Transverse colon (tissue), 4 donors: ENCODE measurements around the gene HMX2.
"Not testable (repeated sequence)": the region's sequence is repeated elsewhere in the genome, so short reads cannot be mapped to it uniquely, and the experiment has no call there.

ENCODE experiments used
- POLR2A ChIP-seq: fragments of 450-650 bp; IDR thresholded peaks from one replicate; pipeline ENCODE4 v1.6.1; 2016; ENCODE audit warnings: antibody characterized with exemption, mild to moderate bottlenecking, moderate library complexity
- POLR2AphosphoS5 ChIP-seq, 3 donors: sonication (generic); formaldehyde crosslinking; IDR thresholded peaks; one replicate each; pipeline ENCODE4 v1.6.1; 2016; ENCODE audit warnings: antibody characterized with exemption in 3 of 3
- TF ChIP-seq, protein P1 (sequence below), 5 experiments: fragments of 200-600 bp in 3 of 5; fragments of 450-650 bp in 2 of 5; sonication (generic) in 3 of 5; IDR thresholded peaks; 1 replicate in 2 of 5; 2 replicates in 3 of 5; pipeline ENCODE4 v1.5.1; 2016 to 2017; ENCODE audit warnings: antibody characterized with exemption in 5 of 5, inconsistent platforms in 3 of 5, mild to moderate bottlenecking in 2 of 5, moderate library complexity in 1 of 5

DNA sequence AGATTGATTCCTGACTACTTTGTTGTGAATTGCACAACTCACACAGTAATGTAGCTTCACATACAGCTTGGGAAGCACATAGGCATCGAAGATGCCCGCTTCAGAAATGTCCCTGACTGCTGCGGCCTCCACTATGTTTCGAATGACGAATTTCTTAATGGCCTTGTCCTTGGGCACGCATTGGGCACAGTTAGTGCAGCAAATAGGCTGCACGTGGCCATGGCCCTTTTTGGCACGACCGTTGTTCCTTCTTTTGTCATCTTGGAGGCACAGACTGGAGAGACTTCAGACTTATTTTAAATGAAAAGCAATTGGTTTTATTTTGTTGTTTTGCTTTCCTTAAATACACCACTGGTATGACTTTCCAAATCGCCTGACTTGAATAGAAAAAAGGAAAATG, 23.7 kb downstream of the HMX2 start:
- TF ChIP-seq, protein P1, sequence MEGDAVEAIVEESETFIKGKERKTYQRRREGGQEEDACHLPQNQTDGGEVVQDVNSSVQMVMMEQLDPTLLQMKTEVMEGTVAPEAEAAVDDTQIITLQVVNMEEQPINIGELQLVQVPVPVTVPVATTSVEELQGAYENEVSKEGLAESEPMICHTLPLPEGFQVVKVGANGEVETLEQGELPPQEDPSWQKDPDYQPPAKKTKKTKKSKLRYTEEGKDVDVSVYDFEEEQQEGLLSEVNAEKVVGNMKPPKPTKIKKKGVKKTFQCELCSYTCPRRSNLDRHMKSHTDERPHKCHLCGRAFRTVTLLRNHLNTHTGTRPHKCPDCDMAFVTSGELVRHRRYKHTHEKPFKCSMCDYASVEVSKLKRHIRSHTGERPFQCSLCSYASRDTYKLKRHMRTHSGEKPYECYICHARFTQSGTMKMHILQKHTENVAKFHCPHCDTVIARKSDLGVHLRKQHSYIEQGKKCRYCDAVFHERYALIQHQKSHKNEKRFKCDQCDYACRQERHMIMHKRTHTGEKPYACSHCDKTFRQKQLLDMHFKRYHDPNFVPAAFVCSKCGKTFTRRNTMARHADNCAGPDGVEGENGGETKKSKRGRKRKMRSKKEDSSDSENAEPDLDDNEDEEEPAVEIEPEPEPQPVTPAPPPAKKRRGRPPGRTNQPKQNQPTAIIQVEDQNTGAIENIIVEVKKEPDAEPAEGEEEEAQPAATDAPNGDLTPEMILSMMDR (IDR thresholded peaks at IDR 0.05), result not testable (repeated sequence)
- not testable (repeated sequence) for TF ChIP-seq POLR2A; POLR2AphosphoS5 (IDR thresholded peaks at IDR 0.05)
